Neural progenitor cell (in vitro differentiated cells): Measurements from ENCODE around the gene SDCCAG8. TPM values are rescaled to one million over a fixed set of nuclear protein-coding genes. Genes with fewer than 3 reads are reported as not detected.

ENCODE experiments used
- DNase-seq: peaks from one replicate; pipeline ENCODE4 v3.0.0-alpha.2; 2016; ENCODE audit warnings: low spot score
- H2AFZ ChIP-seq: fragments of 200-600 bp; sonication (generic); replicated peaks from 2 replicates; pipeline ENCODE4 v1.6.1; 2016; ENCODE audit warnings: antibody characterized with exemption
- H3F3A ChIP-seq: fragments of 200-600 bp; sonication (generic); 2 replicates; pipeline ENCODE4 v1.6.1; 2016; ENCODE audit warnings: antibody characterized with exemption, low read depth
- H3K27ac ChIP-seq: fragments of 200-600 bp; sonication (generic); 2 replicates; pipeline ENCODE4 v1.5.1; 2016; ENCODE audit warnings: mild to moderate bottlenecking
- H3K27me3 ChIP-seq: fragments of 200-600 bp; sonication (generic); 2 replicates; pipeline ENCODE4 v1.6.1; 2016; ENCODE audit warnings: mild to moderate bottlenecking, moderate library complexity
- H3K36me3 ChIP-seq: fragments of 200-600 bp; sonication (generic); 2 replicates; pipeline ENCODE4 v1.5.1; 2016
- H3K4me1 ChIP-seq: fragments of 200-600 bp; sonication (generic); 2 replicates; pipeline ENCODE4 v1.6.1; 2016; ENCODE audit warnings: mixed run types
- H3K4me2 ChIP-seq: fragments of 200-600 bp; sonication (generic); 2 replicates; pipeline ENCODE4 v1.6.1; 2016
- H3K4me3 ChIP-seq: fragments of 200-600 bp; sonication (generic); 2 replicates; pipeline ENCODE4 v1.5.1; 2016
- H3K79me2 ChIP-seq: fragments of 200-600 bp; sonication (generic); 2 replicates; pipeline ENCODE4 v1.6.1; 2016; ENCODE audit warnings: low read depth
- H3K9ac ChIP-seq: fragments of 200-600 bp; sonication (generic); 2 replicates; pipeline ENCODE4 v1.6.1; 2016
- H3K9me3 ChIP-seq: fragments of 200-600 bp; sonication (generic); 2 replicates; pipeline ENCODE4 v1.5.1; 2016; ENCODE audit warnings: low read depth
- H4K20me1 ChIP-seq: fragments of 200-600 bp; sonication (generic); 2 replicates; pipeline ENCODE4 v1.6.1; 2016; ENCODE audit warnings: low read depth
- H3K27ac Mint-ChIP-seq: 3 replicates; pipeline ENCODE4 v1.8.0; 2021; ENCODE audit warnings: mixed read lengths
- H3K27me3 Mint-ChIP-seq: 2 replicates; pipeline ENCODE4 v1.8.0; 2022; ENCODE audit warnings: low read depth, mild to moderate bottlenecking, inconsistent platforms, moderate library complexity, mixed read lengths; ENCODE audit not compliant: insufficient read depth
- H3K36me3 Mint-ChIP-seq: 3 replicates; pipeline ENCODE4 v1.8.0; 2021; ENCODE audit warnings: mixed read lengths
- H3K4me1 Mint-ChIP-seq: 3 replicates; pipeline ENCODE4 v1.8.0; 2021; ENCODE audit warnings: mixed read lengths
- H3K4me3 Mint-ChIP-seq: 3 replicates; pipeline ENCODE4 v1.8.0; 2021; ENCODE audit warnings: mild to moderate bottlenecking, moderate library complexity, mixed read lengths
- H3K9me3 Mint-ChIP-seq: 3 replicates; pipeline ENCODE4 v1.8.0; 2020; ENCODE audit warnings: mixed read lengths
- EZH2 ChIP-seq: fragments of 200-600 bp; sonication (generic); IDR thresholded peaks from 2 replicates; pipeline ENCODE4 v1.6.1; 2017; ENCODE audit warnings: antibody characterized with exemption, mild to moderate bottlenecking, moderate library complexity
- EZH2phosphoT487 ChIP-seq: fragments of 200-600 bp; sonication (generic); IDR thresholded peaks from 2 replicates; pipeline ENCODE4 v1.6.1; 2017; ENCODE audit warnings: antibody characterized with exemption
- total RNA-seq: library from RNA; depleted of rRNA; stranded (reverse); fragments of >200 nt; gene quantifications from 2 replicates; pipeline ENCODE4 v1.2.3, GENCODE V29; 2015; ENCODE audit warnings: low replicate concordance
- TF ChIP-seq, protein P1 (sequence below): fragments of 200-600 bp; sonication (generic); IDR thresholded peaks from 2 replicates; pipeline ENCODE4 v1.5.1; 2017; ENCODE audit warnings: antibody characterized with exemption, mild to moderate bottlenecking

Gene SDCCAG8
- total RNA-seq, 1 donor from 2014 or later: 30.3 TPM

DNA sequence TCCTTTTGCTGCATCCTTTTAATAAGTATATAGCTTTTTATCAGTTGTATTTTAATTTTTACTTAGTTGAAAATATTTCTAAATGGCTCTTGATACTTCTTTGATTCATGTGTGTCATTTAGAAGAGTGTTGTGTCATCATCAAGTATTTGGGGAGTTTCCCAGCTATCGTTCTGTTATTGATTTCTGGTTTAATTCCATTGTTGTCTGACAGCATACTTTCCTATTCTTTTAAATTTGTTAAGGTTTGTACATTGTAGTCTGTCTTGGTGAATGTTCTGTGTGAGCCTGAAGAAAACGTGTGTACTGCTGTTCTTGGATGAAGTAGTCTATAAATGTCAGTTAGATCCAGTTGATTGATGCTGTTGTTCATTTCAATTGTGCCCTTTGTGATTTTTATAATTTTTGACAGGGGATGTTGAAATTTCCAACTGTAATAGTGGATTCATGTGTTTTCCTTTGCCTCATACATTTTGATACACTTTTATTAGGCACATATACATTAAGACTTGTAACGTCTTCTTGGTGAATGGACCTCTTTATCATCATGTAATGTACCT, 24.8 kb downstream of the SDCCAG8 start:
- TF ChIP-seq, protein P1, sequence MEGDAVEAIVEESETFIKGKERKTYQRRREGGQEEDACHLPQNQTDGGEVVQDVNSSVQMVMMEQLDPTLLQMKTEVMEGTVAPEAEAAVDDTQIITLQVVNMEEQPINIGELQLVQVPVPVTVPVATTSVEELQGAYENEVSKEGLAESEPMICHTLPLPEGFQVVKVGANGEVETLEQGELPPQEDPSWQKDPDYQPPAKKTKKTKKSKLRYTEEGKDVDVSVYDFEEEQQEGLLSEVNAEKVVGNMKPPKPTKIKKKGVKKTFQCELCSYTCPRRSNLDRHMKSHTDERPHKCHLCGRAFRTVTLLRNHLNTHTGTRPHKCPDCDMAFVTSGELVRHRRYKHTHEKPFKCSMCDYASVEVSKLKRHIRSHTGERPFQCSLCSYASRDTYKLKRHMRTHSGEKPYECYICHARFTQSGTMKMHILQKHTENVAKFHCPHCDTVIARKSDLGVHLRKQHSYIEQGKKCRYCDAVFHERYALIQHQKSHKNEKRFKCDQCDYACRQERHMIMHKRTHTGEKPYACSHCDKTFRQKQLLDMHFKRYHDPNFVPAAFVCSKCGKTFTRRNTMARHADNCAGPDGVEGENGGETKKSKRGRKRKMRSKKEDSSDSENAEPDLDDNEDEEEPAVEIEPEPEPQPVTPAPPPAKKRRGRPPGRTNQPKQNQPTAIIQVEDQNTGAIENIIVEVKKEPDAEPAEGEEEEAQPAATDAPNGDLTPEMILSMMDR: no peak
- TF ChIP-seq EZH2: no peak
- no peak for TF ChIP-seq EZH2phosphoT487
- Histone ChIP-seq H3K27me3 (no peaks in the 10 kb centered on the region), H3K4me2 (no peak overlapping the region), H2AFZ (no peak overlapping the region), H3K79me2 (no peaks in the 10 kb centered on the region), H3K9ac (no peak overlapping the region), H3F3A (no peaks in the 10 kb centered on the region), H3K4me1 (no peaks in the 10 kb centered on the region), H3K36me3 (no peaks in the 10 kb centered on the region), H3K27ac (no peak overlapping the region), H3K9me3 (no peaks in the 10 kb centered on the region), H4K20me1 (no peaks in the 10 kb centered on the region), H3K4me3 (no peak overlapping the region)
- Mint-ChIP-seq H3K4me1 (no peaks in the 10 kb centered on the region), H3K27me3 (no peaks in the 10 kb centered on the region), H3K4me3 (no peak overlapping the region), H3K27ac (no peak overlapping the region), H3K36me3 (peaks cover 24% of the 10 kb centered on the region), H3K9me3 (peaks cover 5% of the 10 kb centered on the region)
- no peak for DNase-seq

DNA sequence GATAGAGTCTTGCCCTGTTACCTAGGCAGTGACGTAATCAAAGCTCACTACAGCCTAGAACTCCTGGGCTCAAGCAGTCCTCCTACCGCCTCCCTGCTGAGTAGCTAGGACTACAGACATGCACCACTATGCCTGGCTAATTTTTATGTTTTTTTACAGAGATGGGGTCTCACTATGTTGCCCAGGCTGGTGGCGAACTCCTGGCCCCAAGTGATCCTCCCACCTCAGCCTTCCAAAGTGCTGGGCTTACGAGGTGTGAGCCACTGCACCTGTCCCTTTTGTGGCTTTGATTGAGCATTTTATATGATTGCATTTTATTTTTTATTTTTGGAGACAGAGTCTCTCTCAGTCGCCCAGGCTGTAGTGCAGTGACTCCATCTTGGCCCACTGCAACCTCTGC, 25.8 kb downstream of the SDCCAG8 start:
- Mint-ChIP-seq H3K4me3 (no peak overlapping the region), H3K27ac (no peak overlapping the region), H3K4me1 (no peaks in the 10 kb centered on the region), H3K36me3 (peaks cover 18% of the 10 kb centered on the region), H3K27me3 (no peaks in the 10 kb centered on the region), H3K9me3 (peaks cover 5% of the 10 kb centered on the region)
- no peak for DNase-seq
- Histone ChIP-seq H3K79me2 (no peaks in the 10 kb centered on the region), H2AFZ (no peak overlapping the region), H3K36me3 (no peaks in the 10 kb centered on the region), H3F3A (no peaks in the 10 kb centered on the region), H3K9me3 (no peaks in the 10 kb centered on the region), H3K27ac (no peak overlapping the region), H3K4me2 (no peak overlapping the region), H3K4me3 (no peak overlapping the region), H3K27me3 (no peaks in the 10 kb centered on the region), H4K20me1 (no peaks in the 10 kb centered on the region), H3K4me1 (no peaks in the 10 kb centered on the region), H3K9ac (no peak overlapping the region)
- TF ChIP-seq EZH2: no peak
- TF ChIP-seq, protein P1: no peak
- no peak for TF ChIP-seq EZH2phosphoT487

DNA sequence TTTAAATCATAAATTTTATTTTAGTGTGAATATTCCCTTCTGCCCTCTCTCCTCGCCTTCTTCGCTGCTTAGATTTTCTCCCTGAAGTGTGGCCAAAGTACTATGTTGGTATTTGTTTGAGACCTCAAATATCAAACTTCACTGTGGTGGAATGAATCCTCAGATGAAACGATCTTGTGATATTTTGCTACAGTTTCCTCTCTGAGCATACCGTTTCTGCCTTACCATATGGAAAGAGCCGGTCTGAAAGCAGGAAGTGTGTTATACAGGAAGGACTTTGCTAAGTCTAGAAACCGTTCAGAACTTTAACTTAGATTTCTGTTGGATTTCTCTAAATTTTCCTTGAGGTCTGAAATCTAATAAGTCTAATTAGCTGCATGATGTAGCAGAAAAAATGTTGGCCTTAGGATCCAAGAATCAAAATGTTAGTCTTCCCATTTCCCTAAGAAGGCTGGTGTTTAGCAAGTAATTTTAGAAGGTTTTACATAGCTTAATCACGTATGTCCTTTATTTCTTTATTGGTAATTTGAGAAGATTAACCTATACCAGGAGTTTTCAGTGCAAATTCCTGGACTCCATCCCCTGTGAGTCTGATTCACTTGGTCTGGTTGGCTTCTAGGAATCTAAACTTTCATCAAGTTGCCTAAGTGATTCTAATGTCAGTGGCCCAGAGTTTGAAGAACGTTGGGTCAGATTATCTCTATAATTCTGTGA, 30.7 kb downstream of the SDCCAG8 start:
- Histone ChIP-seq H3K27ac (no peak overlapping the region), H3F3A (no peaks in the 10 kb centered on the region), H3K4me1 (no peaks in the 10 kb centered on the region), H3K4me3 (no peak overlapping the region), H4K20me1 (no peaks in the 10 kb centered on the region), H3K79me2 (no peaks in the 10 kb centered on the region), H3K9ac (no peak overlapping the region), H3K9me3 (no peaks in the 10 kb centered on the region), H2AFZ (no peak overlapping the region), H3K4me2 (no peak overlapping the region), H3K27me3 (no peaks in the 10 kb centered on the region), H3K36me3 (no peaks in the 10 kb centered on the region)
- Mint-ChIP-seq H3K4me3 (no peak overlapping the region), H3K4me1 (no peaks in the 10 kb centered on the region), H3K27me3 (no peaks in the 10 kb centered on the region), H3K9me3 (peaks cover 2% of the 10 kb centered on the region), H3K36me3 (peaks cover 22% of the 10 kb centered on the region), H3K27ac (no peak overlapping the region)
- TF ChIP-seq, protein P1: no peak
- TF ChIP-seq EZH2: no peak
- no peak for TF ChIP-seq EZH2phosphoT487
- no peak for DNase-seq
